PC-3 (cell line): ENCODE data around the gene BIRC6.

Experiments used
- CTCF ChIP-seq: fragments of 300-600 bp; sonication (generic); conservative IDR thresholded peaks from 2 replicates; pipeline ENCODE4 v1.5.1; 2017; ENCODE audit warnings: antibody characterized with exemption, low read depth, mild to moderate bottlenecking, low read length
- EZH2 ChIP-seq: fragments of 300-600 bp; sonication (generic); IDR thresholded peaks from one replicate; pipeline ENCODE4 v1.6.1; 2017; ENCODE audit warnings: antibody characterized with exemption, mild to moderate bottlenecking, low read length; ENCODE audit not compliant: unreplicated experiment

- no peak for TF ChIP-seq CTCF
- TF ChIP-seq EZH2: no peak
Observed at GRCh38 chr2:32425719-32426141, 68.9 kb downstream of the BIRC6 start.
